GM12801 (cell line): ENCODE data around the gene USP33.

Experiments used
- CTCF ChIP-seq: IDR thresholded peaks from one replicate; pipeline ENCODE4 v1.5.1; 2011; ENCODE audit warnings: control low read depth; ENCODE audit not compliant: insufficient read length; ENCODE audit errors: extremely low read depth

USP33 gene

GRCh38 chr1:77759071-77760028 is at the start of gene USP33:
USP33 (minus strand) TSS chr1:77759852; CDS start chr1:77741697, 18,155 bp downstream.
- TF ChIP-seq CTCF, result no peak

- no peak for TF ChIP-seq CTCF
Measured at GRCh38 chr1:77803371-77803770, 43.7 kb upstream of the USP33 start.

GRCh38 chr1:77802026-77802425 is 42.4 kb upstream of the USP33 start:
- no peak for TF ChIP-seq CTCF

- TF ChIP-seq CTCF, result no peak
Measured at GRCh38 chr1:77797991-77798390, 38.3 kb upstream of the USP33 start.

GRCh38 chr1:77796695-77797405 is 37.2 kb upstream of the USP33 start:
- TF ChIP-seq CTCF, result no peak

- no peak for TF ChIP-seq CTCF
Measured at GRCh38 chr1:77794550-77794949, 34.9 kb upstream of the USP33 start.

- TF ChIP-seq CTCF, result no peak
Measured at GRCh38 chr1:77783141-77783540, 23.5 kb upstream of the USP33 start.
